OCI-LY1 (cell line): ENCODE results near the gene APPBP2.

Experiments
- H2AFZ ChIP-seq: fragments of 200-600 bp; sonication (generic), shearing (Covaris generic); 2 replicates; pipeline ENCODE4 v1.6.0; 2014; ENCODE audit warnings: antibody characterized with exemption, mild to moderate bottlenecking, low read length
- H3F3A ChIP-seq: fragments of 200-600 bp; sonication (generic), shearing (Covaris generic); 2 replicates; pipeline ENCODE4 v1.6.0; 2014; ENCODE audit warnings: mild to moderate bottlenecking, antibody characterized with exemption, low read length, moderate library complexity; ENCODE audit not compliant: insufficient read depth
- H3K27ac ChIP-seq: fragments of 200-600 bp; sonication (generic); 2 replicates; pipeline ENCODE4 v1.5.1; 2014; ENCODE audit warnings: low read length, mixed run types, mild to moderate bottlenecking, low read depth; ENCODE audit not compliant: poor library complexity, severe bottlenecking
- H3K27me3 ChIP-seq: fragments of 200-600 bp; sonication (generic); 2 replicates; pipeline ENCODE4 v1.6.0; 2014; ENCODE audit warnings: antibody characterized with exemption, mild to moderate bottlenecking, low read length, moderate library complexity; ENCODE audit not compliant: insufficient read depth
- H3K36me3 ChIP-seq: fragments of 200-600 bp; sonication (generic); 2 replicates; pipeline ENCODE4 v1.6.1; 2014; ENCODE audit warnings: mild to moderate bottlenecking, antibody characterized with exemption, low read length, moderate library complexity, mixed read lengths; ENCODE audit not compliant: insufficient read depth
- H3K4me1 ChIP-seq: fragments of 200-600 bp; sonication (generic); 2 replicates; pipeline ENCODE4 v1.5.1; 2014; ENCODE audit warnings: mild to moderate bottlenecking, low read length, moderate library complexity; ENCODE audit not compliant: insufficient read depth, severe bottlenecking
- H3K4me2 ChIP-seq: fragments of 200-600 bp; sonication (generic), shearing (Covaris generic); 2 replicates; pipeline ENCODE4 v1.6.1; 2014; ENCODE audit warnings: low read length
- H3K4me3 ChIP-seq: fragments of 200-600 bp; sonication (generic); 2 replicates; pipeline ENCODE4 v1.5.1; 2014; ENCODE audit warnings: low read length, low read depth, mild to moderate bottlenecking, mixed read lengths; ENCODE audit not compliant: poor library complexity, severe bottlenecking
- H3K79me2 ChIP-seq: fragments of 200-600 bp; shearing (Covaris generic); 2 replicates; pipeline ENCODE4 v1.6.1; 2016; ENCODE audit warnings: mixed run types, low read length, mixed read lengths; ENCODE audit not compliant: insufficient read depth
- H3K9ac ChIP-seq: fragments of 200-600 bp; sonication (generic), shearing (Covaris generic); 2 replicates; pipeline ENCODE4 v1.6.1; 2014; ENCODE audit warnings: mild to moderate bottlenecking, low read length, mixed read lengths
- H3K9me2 ChIP-seq: fragments of 200-600 bp; sonication (generic), shearing (Covaris generic); 2 replicates; pipeline ENCODE4 v1.6.1; 2014; ENCODE audit warnings: low read depth, mild to moderate bottlenecking, low read length, mixed read lengths
- H3K9me3 ChIP-seq: fragments of 200-600 bp; shearing (Covaris generic); 2 replicates; pipeline ENCODE4 v1.6.1; 2014; ENCODE audit warnings: low read length, mixed read lengths
- H4K20me1 ChIP-seq: fragments of 200-600 bp; sonication (generic), shearing (Covaris generic); 2 replicates; pipeline ENCODE4 v1.6.0; 2016; ENCODE audit warnings: mild to moderate bottlenecking, low read length; ENCODE audit not compliant: insufficient read depth
- CTCF ChIP-seq: fragments of 200-600 bp; sonication (generic), shearing (Covaris generic); IDR thresholded peaks from 2 replicates; pipeline ENCODE4 v1.5.1; 2017; ENCODE audit warnings: mild to moderate bottlenecking, antibody characterized with exemption, low read length, moderate library complexity, mixed read lengths
- EZH2 ChIP-seq: fragments of 200-600 bp; sonication (generic), shearing (Covaris generic); IDR thresholded peaks from 2 replicates; pipeline ENCODE4 v1.8.0; 2017; ENCODE audit warnings: borderline replicate concordance, mixed run types, mild to moderate bottlenecking, antibody characterized with exemption, low read length, moderate library complexity, mixed read lengths

APPBP2 gene

DNA sequence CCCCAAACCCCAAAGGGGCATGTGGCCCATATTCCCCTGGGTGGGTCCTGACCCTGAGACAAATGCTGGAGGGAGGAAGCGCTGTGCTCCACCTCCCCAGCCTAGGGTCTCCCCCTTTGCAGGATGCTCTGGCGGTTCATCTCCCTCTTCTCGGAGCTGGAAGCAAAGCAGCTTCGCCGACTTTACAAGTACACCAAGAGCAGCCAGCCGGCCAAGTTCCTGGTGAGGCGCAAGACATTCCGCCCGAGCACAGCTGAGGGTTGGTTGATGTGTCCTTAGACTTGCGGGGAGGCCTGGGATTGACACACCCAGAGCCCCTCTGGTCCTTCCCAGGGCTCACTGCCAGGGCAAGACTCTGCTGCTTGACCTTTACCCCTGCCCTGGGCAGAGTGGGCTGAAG lies 99.4 kb downstream of the APPBP2 start:
- Histone ChIP-seq H3K9me2 (no peaks in the 10 kb centered on the region), H3K79me2 (no peaks in the 10 kb centered on the region), H3K4me2 (no peak overlapping the region), H3K4me3 (no peak overlapping the region), H3K27me3 (peaks cover 8% of the 10 kb centered on the region), H3K27ac (no peak overlapping the region), H3K9ac (no peak overlapping the region), H4K20me1 (no peaks in the 10 kb centered on the region), H3K9me3 (no peaks in the 10 kb centered on the region), H3K4me1 (peaks cover 9% of the 10 kb centered on the region), H3F3A (no peaks in the 10 kb centered on the region), H3K36me3 (no peaks in the 10 kb centered on the region; the same call in 1 of the 2 replicates), H2AFZ (no peak overlapping the region)
- TF ChIP-seq EZH2: no peak
- no peak for TF ChIP-seq CTCF

DNA sequence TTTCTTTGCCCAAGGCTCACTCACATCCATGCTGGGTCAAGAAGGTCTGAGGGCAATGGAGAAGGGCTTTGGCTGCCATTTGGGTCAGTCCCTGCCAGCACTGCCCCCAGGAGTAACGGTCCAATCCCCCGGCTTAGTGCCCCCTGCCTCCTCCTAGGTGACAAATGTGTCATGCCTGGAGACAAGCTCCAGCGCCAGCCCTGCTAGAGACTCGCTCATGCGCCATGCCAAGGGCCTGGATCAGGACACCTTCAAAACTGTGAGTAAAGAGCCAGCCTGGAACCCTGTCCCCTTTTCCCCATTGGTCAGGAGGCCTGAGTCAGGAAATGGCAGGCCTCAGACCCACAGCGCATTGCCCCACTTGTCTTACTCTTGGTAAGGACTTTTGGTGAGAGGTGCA lies 100.4 kb downstream of the APPBP2 start:
- Histone ChIP-seq H3K4me3 (no peak overlapping the region), H2AFZ (no peak overlapping the region), H3F3A (no peaks in the 10 kb centered on the region), H3K9me3 (no peaks in the 10 kb centered on the region), H3K4me2 (no peak overlapping the region), H3K9ac (no peak overlapping the region), H3K9me2 (no peaks in the 10 kb centered on the region), H3K27me3 (peaks cover 5% of the 10 kb centered on the region), H3K79me2 (no peaks in the 10 kb centered on the region), H3K36me3 (no peaks in the 10 kb centered on the region; the same call in 1 of the 2 replicates), H3K27ac (no peak overlapping the region), H4K20me1 (no peaks in the 10 kb centered on the region), H3K4me1 (peaks cover 16% of the 10 kb centered on the region)
- no peak for TF ChIP-seq EZH2
- TF ChIP-seq CTCF: no peak

DNA sequence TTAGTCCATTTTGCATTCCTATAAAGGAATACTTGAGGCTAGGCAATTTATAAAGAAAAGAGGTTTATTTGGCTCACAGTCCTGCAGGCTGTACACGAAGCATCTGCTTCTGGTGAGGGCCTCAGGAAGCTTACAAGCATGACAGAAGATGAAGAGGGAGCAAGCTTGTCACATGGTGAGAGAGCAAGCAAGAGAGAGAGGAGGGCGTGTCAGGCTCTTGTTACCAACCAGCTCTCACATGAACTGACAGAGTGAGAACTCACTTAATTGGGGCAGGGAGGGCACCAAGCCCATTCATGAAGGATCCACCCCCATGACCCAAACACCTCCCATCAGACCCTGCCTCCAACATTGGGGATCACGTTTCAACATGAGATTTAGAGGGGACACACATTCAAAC lies 102.2 kb downstream of the APPBP2 start:
- Histone ChIP-seq H3K4me3 (no peak overlapping the region), H3K27me3 (peaks cover 5% of the 10 kb centered on the region; the same call in 1 of the 2 replicates), H3K4me1 (peaks cover 16% of the 10 kb centered on the region), H2AFZ (no peak overlapping the region), H4K20me1 (no peaks in the 10 kb centered on the region), H3K9me2 (no peaks in the 10 kb centered on the region), H3K79me2 (no peaks in the 10 kb centered on the region), H3K9ac (no peak overlapping the region), H3F3A (no peaks in the 10 kb centered on the region), H3K36me3 (no peaks in the 10 kb centered on the region; the same call in 1 of the 2 replicates), H3K9me3 (no peaks in the 10 kb centered on the region), H3K4me2 (no peak overlapping the region), H3K27ac (no peak overlapping the region)
- TF ChIP-seq CTCF: no peak
- TF ChIP-seq EZH2: no peak
